ENCODE measurements around the gene STARD6. TPM values are rescaled to one million over a fixed set of nuclear protein-coding genes. Genes with fewer than 3 reads are reported as not detected.

Gene STARD6
- total RNA-seq, 1 experiment from 2014 or later: not detected

- Histone ChIP-seq H4K91ac (ENCODE audit: insufficient read length, low read depth, low read length) (no peak overlapping the region), H4K20me1 (ENCODE audit: control insufficient read depth, insufficient read depth, insufficient read length) (no peaks in the 10 kb centered on the region), H3K27me3 (ENCODE audit: insufficient read depth, low read length) (no peaks in the 10 kb centered on the region), H3K79me1 (ENCODE audit: insufficient read depth, low read depth, low read length, poor library complexity, severe bottlenecking) (no peaks in the 10 kb centered on the region), H2AFZ (ENCODE audit: low read length) (peak overlapping the region; percentile 56), H3K9ac (ENCODE audit: extremely low read depth, insufficient read length, low read length) (peak overlapping the region; percentile 68), H4K8ac (replicated peaks; ENCODE audit: insufficient read length, low read depth, low read length) (no peak overlapping the region), H3K18ac (ENCODE audit: insufficient read length, low read depth, low read length) (peak overlapping the region; percentile 44), H3K9me3 (ENCODE audit: control insufficient read depth, low read depth, low read length) (no peaks in the 10 kb centered on the region), H3K23me2 (ENCODE audit: insufficient read length, low read depth, low read length, poor library complexity, severe bottlenecking) (peaks cover 11% of the 10 kb centered on the region), H4K5ac (ENCODE audit: insufficient read length, low read depth, low read length) (no peak overlapping the region), H3T11ph (ENCODE audit: low read length) (no peak overlapping the region), H2BK15ac (ENCODE audit: low read depth, low read length) (no peak overlapping the region), H2BK5ac (ENCODE audit: insufficient read length, low read length) (no peak overlapping the region), H3K23ac (ENCODE audit: insufficient read length, low read depth, low read length) (no peak overlapping the region), H2BK12ac (ENCODE audit: insufficient read length, low read depth, low read length) (no peak overlapping the region), H2BK20ac (ENCODE audit: low read depth, low read length, poor library complexity, severe bottlenecking) (no peak overlapping the region), H3K14ac (ENCODE audit: insufficient read depth, low read length) (peak overlapping the region; percentile 56; the same call in 1 of the 2 replicates), H3K27ac (ENCODE audit: insufficient read length, low read depth, low read length) (no peak overlapping the region), H3K4ac (ENCODE audit: low read depth, low read length) (no peak overlapping the region), H2BK120ac (ENCODE audit: low read depth, low read length, poor library complexity, severe bottlenecking) (no peak overlapping the region), H3K56ac (ENCODE audit: insufficient read length, low read depth, low read length) (no peak overlapping the region), H3K4me1 (ENCODE audit: insufficient read depth, low read length) (peaks cover 3% of the 10 kb centered on the region; the same call in 1 of the 2 replicates), H3K79me2 (ENCODE audit: insufficient read depth, low read length) (peaks cover 2% of the 10 kb centered on the region; the same call in 1 of the 2 replicates), H2AK5ac (ENCODE audit: insufficient read length, low read length) (no peak overlapping the region), H3K4me2 (ENCODE audit: insufficient read depth, insufficient read length, low read length) (peak overlapping the region; percentile 98)
- Mint-ChIP-seq H3K4me1 (peaks cover 23 to 28% of the 10 kb centered on the region in 2 experiments), H3K4me3 (peak overlapping the region; percentile 99 to 100), H3K9me3 (peaks cover 2% of the 10 kb centered on the region in 2 experiments; a peak in 3 of 5 replicates), H3K27me3 (ENCODE audit: low read depth) (no peaks in the 10 kb centered on the region; the same call in 1 of the 2 replicates), H3K27ac (peak overlapping the region; percentile 70 to 99 (median 88)), H3K36me3 (ENCODE audit: insufficient read depth in 1 of 3, low read depth in 3 of 3) (peaks cover 11 to 18% (median 18%) of the 10 kb centered on the region in 3 experiments; a peak in 6 of 7 replicates)
- TF ChIP-seq, protein P1, sequence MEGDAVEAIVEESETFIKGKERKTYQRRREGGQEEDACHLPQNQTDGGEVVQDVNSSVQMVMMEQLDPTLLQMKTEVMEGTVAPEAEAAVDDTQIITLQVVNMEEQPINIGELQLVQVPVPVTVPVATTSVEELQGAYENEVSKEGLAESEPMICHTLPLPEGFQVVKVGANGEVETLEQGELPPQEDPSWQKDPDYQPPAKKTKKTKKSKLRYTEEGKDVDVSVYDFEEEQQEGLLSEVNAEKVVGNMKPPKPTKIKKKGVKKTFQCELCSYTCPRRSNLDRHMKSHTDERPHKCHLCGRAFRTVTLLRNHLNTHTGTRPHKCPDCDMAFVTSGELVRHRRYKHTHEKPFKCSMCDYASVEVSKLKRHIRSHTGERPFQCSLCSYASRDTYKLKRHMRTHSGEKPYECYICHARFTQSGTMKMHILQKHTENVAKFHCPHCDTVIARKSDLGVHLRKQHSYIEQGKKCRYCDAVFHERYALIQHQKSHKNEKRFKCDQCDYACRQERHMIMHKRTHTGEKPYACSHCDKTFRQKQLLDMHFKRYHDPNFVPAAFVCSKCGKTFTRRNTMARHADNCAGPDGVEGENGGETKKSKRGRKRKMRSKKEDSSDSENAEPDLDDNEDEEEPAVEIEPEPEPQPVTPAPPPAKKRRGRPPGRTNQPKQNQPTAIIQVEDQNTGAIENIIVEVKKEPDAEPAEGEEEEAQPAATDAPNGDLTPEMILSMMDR (conservative IDR thresholded peaks at IDR 0.05): no peak
- WGBS (ENCODE audit: extremely low coverage, insufficient read length, low lambda C conversion rate): no CpG with 5 or more reads among the region's 15 CpGs
- DNase-seq: no peak
These were observed 487 bp downstream of the STARD6 start for GRCh38 chr18:54357082-54357659.

All from H9 (cell line).